GM10266 (cell line): ENCODE measurements around the gene SNTA1.

Experiments
- DNase-seq: peaks from one replicate; pipeline ENCODE4 v3.0.0; 2012; ENCODE audit errors: extremely low spot score
- CTCF ChIP-seq: IDR thresholded peaks from 2 replicates; pipeline ENCODE4 v1.5.1; 2012; ENCODE audit warnings: mild to moderate bottlenecking, low read depth; ENCODE audit not compliant: control insufficient read depth, insufficient read depth; ENCODE audit errors: missing control alignments

Gene SNTA1

GRCh38 chr20:33388268-33388667 lies 55.3 kb downstream of the SNTA1 start:
- TF ChIP-seq CTCF = no peak
- no peak for DNase-seq

GRCh38 chr20:33387177-33387576 lies 56.4 kb downstream of the SNTA1 start:
- TF ChIP-seq CTCF = no peak
- no peak for DNase-seq

- no peak for DNase-seq
- no peak for TF ChIP-seq CTCF
These were observed 56.9 kb downstream of the SNTA1 start for GRCh38 chr20:33386673-33387072.

- no peak for TF ChIP-seq CTCF
- DNase-seq = no peak
These were observed 66.2 kb downstream of the SNTA1 start for GRCh38 chr20:33377366-33377765.

GRCh38 chr20:33373735-33374605 lies 69.6 kb downstream of the SNTA1 start:
- DNase-seq = no peak
- TF ChIP-seq CTCF = no peak

GRCh38 chr20:33372993-33373441 lies 70.5 kb downstream of the SNTA1 start:
- no peak for TF ChIP-seq CTCF
- DNase-seq = no peak

- DNase-seq = no peak
- TF ChIP-seq CTCF = no peak
These were observed 73.3 kb downstream of the SNTA1 start for GRCh38 chr20:33370291-33370690.
